Measurements from ENCODE around the gene HAL.

The HAL gene

GRCh38 chr12:95976416-95976832 lies 19.7 kb downstream of the HAL start:
- TF ChIP-seq GATA2 (IDR thresholded peaks at IDR 0.05; ENCODE audit: low read depth, low read length) (no peak), GATA3 (IDR thresholded peaks at IDR 0.05; ENCODE audit: low read depth, low read length) (no peak)

GRCh38 chr12:95975491-95975890 lies 20.7 kb downstream of the HAL start:
- TF ChIP-seq GATA2 (IDR thresholded peaks at IDR 0.05; ENCODE audit: low read depth, low read length) (no peak), GATA3 (IDR thresholded peaks at IDR 0.05; ENCODE audit: low read depth, low read length) (no peak)

- TF ChIP-seq GATA2 (IDR thresholded peaks at IDR 0.05; ENCODE audit: low read depth, low read length), result no peak
- TF ChIP-seq GATA3 (IDR thresholded peaks at IDR 0.05; ENCODE audit: low read depth, low read length), result no peak
Measured at GRCh38 chr12:95974358-95974757, 21.8 kb downstream of the HAL start.

GRCh38 chr12:95972832-95973456 lies 23.2 kb downstream of the HAL start:
- no peak for TF ChIP-seq GATA2 (IDR thresholded peaks at IDR 0.05; ENCODE audit: low read depth, low read length)
- TF ChIP-seq GATA3 (IDR thresholded peaks at IDR 0.05; ENCODE audit: low read depth, low read length), result no peak

- TF ChIP-seq GATA2 (IDR thresholded peaks at IDR 0.05; ENCODE audit: low read depth, low read length), result no peak
- no peak for TF ChIP-seq GATA3 (IDR thresholded peaks at IDR 0.05; ENCODE audit: low read depth, low read length)
Measured at GRCh38 chr12:95970905-95971304, 25.2 kb downstream of the HAL start.

- TF ChIP-seq GATA3 (IDR thresholded peaks at IDR 0.05; ENCODE audit: low read depth, low read length) (no peak), GATA2 (IDR thresholded peaks at IDR 0.05; ENCODE audit: low read depth, low read length) (no peak)
Measured at GRCh38 chr12:95967301-95967700, 28.8 kb downstream of the HAL start.

GRCh38 chr12:95966287-95966870 lies 29.8 kb downstream of the HAL start:
- no peak for TF ChIP-seq GATA3 (IDR thresholded peaks at IDR 0.05; ENCODE audit: low read depth, low read length)

GRCh38 chr12:95963096-95963495 lies 33.0 kb downstream of the HAL start:
- TF ChIP-seq GATA3 (IDR thresholded peaks at IDR 0.05; ENCODE audit: low read depth, low read length) (no peak), GATA2 (IDR thresholded peaks at IDR 0.05; ENCODE audit: low read depth, low read length) (no peak)

- TF ChIP-seq GATA2 (IDR thresholded peaks at IDR 0.05; ENCODE audit: low read depth, low read length), result no peak
- no peak for TF ChIP-seq GATA3 (IDR thresholded peaks at IDR 0.05; ENCODE audit: low read depth, low read length)
Measured at GRCh38 chr12:95962222-95962621, 33.9 kb downstream of the HAL start.

- TF ChIP-seq GATA2 (IDR thresholded peaks at IDR 0.05; ENCODE audit: low read depth, low read length), result no peak
- no peak for TF ChIP-seq GATA3 (IDR thresholded peaks at IDR 0.05; ENCODE audit: low read depth, low read length)
Measured at GRCh38 chr12:95960241-95960640, 35.9 kb downstream of the HAL start.

GRCh38 chr12:95959107-95959506 lies 37.0 kb downstream of the HAL start:
- TF ChIP-seq GATA3 (IDR thresholded peaks at IDR 0.05; ENCODE audit: low read depth, low read length) (no peak), GATA2 (IDR thresholded peaks at IDR 0.05; ENCODE audit: low read depth, low read length) (no peak)

GRCh38 chr12:95956557-95957145 lies 39.5 kb downstream of the HAL start:
- no peak for TF ChIP-seq GATA3 (IDR thresholded peaks at IDR 0.05; ENCODE audit: low read depth, low read length)
- TF ChIP-seq GATA2 (IDR thresholded peaks at IDR 0.05; ENCODE audit: low read depth, low read length), result no peak

GRCh38 chr12:95955549-95956159 lies 40.5 kb downstream of the HAL start:
- no peak for TF ChIP-seq GATA2 (IDR thresholded peaks at IDR 0.05; ENCODE audit: low read depth, low read length)
- TF ChIP-seq GATA3 (IDR thresholded peaks at IDR 0.05; ENCODE audit: low read depth, low read length), result no peak

- no peak for TF ChIP-seq GATA2 (IDR thresholded peaks at IDR 0.05; ENCODE audit: low read depth, low read length)
- no peak for TF ChIP-seq GATA3 (IDR thresholded peaks at IDR 0.05; ENCODE audit: low read depth, low read length)
Measured at GRCh38 chr12:95953000-95953399, 43.1 kb downstream of the HAL start.

GRCh38 chr12:95951515-95951914 lies 44.6 kb downstream of the HAL start:
- TF ChIP-seq GATA3 (IDR thresholded peaks at IDR 0.05; ENCODE audit: low read depth, low read length) (no peak), GATA2 (IDR thresholded peaks at IDR 0.05; ENCODE audit: low read depth, low read length) (no peak)
